Right renal pelvis (tissue), 4 donors: ENCODE data around the gene TP53BP1. TPM values are rescaled to one million over a fixed set of nuclear protein-coding genes. Genes with fewer than 3 reads are reported as not detected.
"Not testable (repeated sequence)": the region's sequence is repeated elsewhere in the genome, so short reads cannot be mapped to it uniquely, and the experiment has no call there.

Source experiments
- DNase-seq, 4 donors: peaks; one replicate each; pipeline ENCODE4 v3.0.0-alpha.2; 2013; ENCODE audit warnings: low read depth in 4 of 4, low spot score in 3 of 4, missing footprints in 1 of 4
- polyA plus RNA-seq, 4 donors: library from polyadenylated mRNA; unstranded; fragments of 120-200 nt; gene quantifications; one replicate each; pipeline ENCODE4 v1.2.1, GENCODE V29; 2013; ENCODE audit not compliant: insufficient read length in 4 of 4

TP53BP1 gene
- polyA plus RNA-seq, 4 donors, result 67.7 to 78.1 (median 72.6) TPM

DNA sequence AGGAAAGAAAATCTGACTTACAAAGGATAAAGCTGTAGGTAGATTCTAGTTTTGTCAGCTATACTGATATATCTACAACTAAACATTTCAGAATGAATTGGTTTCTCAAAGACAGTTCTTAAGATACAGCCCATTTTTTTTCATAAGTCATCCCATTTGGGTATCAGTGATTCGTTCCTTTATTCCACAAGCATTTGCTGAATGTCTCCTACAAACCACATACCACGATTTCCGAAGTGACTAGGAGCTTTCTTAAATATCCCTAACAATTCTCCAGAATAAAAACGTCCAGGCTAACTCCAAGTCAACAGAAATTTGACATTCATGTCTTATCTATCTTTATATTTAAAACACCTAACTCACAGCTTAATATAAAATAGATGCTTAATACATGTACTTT is 59.8 kb downstream of the TP53BP1 start:
- no peak for DNase-seq

DNA sequence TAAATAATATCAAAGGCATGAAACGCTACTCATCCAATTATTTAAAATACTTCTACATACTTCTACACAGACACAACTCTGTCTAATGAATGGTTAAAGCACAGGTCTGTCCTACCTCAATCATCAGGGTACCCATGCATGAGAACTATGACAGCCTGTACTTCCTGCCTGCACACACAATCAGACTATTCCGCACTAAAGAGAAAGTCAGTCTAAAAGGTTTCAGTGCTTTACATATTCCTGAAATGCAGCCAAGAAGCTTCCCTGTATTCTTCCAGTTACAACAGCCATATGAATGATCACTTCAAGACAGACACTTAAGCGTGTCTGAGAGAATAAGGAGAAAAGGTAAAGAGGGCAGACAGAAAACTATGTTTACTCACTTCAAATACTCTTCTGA is 63.3 kb downstream of the TP53BP1 start:
- DNase-seq, result no peak

DNA sequence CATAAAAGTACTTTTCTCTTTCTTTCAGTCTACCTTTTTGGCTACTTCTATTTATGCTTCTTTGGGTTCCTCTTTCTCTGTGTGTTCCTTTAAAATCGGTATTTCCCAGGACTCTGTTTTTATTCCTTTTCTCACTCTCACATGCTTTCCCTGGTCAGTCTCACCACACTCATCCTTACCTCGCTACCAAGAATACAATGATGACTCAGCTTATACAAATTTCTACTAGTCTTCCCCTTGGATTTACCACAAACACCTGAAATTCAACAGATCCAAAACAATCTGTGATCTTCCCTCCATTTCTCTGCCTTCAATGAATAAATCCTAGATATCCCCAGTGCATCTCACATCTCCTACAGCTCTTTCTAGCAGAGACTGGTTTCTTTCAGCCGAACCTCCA is 69.2 kb downstream of the TP53BP1 start:
- no peak for DNase-seq

DNA sequence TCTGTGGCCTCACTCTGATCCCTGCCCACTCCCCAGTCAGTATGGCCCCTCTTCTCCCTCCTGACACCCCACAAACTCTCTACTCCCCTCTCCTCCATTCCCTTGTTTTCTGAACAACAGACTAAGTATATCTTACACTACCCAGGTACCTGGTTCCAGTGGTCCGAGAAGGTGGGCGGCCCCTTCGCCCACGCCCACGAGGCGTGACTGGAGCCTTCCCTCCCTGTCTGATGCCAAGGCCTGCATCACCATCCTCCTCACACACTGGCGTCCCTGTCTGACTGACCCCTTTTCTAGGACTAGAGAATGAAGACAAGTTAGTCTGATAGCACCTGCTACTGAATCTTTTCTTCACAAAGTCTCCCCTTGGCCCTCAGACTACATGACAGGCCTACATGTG is 72.1 kb downstream of the TP53BP1 start:
- no peak for DNase-seq

DNA sequence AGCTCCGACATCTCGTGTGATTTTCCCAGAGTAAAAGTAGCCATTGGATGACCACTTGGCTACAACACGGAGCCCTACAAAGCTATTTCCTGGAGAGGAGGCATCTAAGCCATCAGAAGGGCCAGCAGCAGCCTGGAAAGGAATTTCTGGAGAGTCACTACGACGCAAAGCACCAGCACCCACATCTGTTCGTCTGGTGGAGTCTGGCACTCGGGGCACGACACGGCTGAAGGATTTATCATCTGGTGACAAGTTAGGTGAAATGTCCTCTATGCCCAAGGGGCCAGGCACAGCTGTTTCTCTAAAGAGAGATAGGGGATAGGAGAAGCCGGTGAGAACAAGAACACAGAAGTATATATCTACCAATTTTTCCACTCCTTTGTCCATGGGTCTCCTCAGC is 72.5 kb downstream of the TP53BP1 start:
- no peak for DNase-seq

DNA sequence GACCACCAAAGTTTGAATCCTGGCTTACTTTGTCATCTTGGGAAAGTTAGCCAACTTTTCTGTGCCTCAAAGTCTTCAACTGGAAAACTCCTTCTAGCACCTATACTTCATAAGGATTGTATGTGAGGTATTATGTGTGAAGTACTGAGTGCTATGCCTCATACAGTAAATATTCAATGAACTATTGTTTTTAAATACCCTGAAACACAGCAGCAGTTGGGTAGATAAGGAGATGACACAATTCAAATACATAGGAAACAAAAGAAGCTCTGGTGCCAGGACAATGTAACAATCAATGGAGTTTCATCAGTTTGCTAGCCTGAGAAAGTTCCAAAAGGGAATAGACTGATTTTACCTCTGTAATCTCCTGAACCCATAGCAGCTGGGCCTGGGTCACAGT is 78.8 kb downstream of the TP53BP1 start:
- DNase-seq, result no peak

DNA sequence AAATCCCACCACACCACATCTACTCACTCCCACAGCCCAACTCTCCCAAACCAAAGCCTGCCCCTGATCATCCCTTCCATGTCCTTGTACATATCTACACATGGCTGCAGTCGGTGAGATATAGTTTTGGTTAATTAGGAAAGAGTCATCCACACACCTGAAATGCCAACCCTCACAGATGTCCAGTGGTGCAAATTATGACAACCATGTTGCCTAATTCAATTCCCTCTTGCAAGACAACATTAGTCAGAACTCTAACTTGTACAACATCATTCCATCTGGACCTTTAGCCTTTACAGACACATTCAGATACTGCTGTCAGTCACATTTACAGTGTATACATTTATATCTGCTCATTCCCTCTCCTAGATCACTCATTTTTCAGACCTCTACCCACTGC is 80.9 kb downstream of the TP53BP1 start:
- no peak for DNase-seq

DNA sequence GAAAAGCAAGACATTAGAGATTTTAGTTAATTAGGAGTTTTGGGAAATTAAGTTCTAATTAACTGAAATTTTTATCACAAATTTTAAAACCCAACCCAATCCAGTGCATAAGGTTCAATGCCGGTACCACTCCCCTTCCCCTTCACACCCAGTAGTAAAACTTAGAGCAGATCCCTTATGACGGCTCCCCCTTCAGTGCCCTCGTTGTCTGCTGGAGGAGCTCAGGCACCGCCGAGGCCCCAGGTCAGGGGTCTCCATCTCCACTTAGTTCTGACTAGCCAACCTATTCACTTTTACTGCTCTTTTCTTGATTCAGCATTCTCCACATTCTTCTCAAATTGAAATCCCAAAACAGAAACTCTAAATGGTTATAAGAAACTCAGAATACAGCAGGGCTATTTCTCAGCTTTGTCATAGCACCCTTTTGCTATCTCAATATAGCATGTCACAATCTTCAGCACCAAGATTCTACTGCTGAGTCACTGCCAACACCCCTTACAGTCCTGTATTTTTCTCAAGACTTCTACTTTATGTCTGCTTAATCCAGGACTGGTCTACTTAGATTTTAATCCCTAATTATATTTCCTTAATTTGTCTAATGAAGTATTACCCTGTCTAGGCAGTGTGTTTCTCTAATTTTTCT is 82.3 kb downstream of the TP53BP1 start:
- DNase-seq, result no peak

DNA sequence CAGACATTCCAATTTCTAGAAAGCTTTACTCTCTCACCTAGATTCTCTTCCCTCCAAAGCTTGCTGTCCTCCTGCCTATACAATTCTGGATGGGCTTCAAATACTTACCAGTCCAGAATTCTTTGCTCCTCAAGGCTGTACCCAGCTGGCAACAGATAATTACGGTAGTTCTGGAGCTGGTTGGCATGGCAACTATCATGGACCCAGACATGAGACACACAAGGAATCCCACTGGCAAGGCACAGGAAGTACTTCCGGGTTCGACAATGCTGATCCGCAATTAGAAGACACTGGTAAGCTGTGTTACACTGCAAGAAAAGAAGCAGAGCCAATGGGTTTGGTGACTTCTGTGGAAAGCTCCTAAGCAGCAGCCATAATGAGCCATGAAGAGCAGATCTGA is 84.2 kb downstream of the TP53BP1 start:
- DNase-seq, result no peak

DNA sequence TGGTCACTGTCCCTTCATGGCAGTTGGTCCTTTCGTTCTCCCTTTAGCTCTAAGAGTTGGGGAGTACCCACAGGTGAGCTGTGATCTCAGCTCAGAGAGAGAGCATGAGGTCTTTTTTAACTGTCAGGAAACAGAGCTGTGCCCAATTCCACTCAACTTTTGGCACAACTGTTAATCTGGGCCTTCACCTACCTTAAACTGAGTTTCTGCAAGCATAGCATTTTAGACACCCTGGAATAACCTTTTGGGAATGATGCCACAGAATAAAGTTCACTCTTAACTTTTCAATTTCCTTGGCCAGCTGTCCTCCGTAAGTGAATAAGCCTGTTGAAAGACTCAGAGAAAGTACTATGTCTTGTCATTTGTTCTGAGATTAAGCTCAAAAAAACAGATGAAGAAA is 86.1 kb downstream of the TP53BP1 start:
- no peak for DNase-seq

DNA sequence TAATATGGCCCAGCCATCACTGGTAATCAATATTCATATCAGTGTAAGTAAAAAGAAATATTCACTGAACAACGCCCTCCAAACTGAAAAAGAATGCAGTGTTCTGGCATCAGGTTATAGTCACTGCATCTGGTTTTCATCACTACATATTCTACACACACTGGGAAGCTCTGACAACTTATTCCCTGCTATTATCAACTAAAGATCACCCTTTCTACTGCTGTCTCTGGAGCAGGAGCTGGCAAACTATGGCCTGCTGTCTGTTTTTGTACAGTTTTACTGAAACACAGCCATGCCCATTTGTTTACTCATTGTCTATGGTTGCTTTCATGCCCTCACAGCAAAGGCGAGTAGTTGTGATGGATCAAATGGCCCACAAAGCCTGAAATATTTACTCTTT is 86.8 kb downstream of the TP53BP1 start:
- no peak for DNase-seq

DNA sequence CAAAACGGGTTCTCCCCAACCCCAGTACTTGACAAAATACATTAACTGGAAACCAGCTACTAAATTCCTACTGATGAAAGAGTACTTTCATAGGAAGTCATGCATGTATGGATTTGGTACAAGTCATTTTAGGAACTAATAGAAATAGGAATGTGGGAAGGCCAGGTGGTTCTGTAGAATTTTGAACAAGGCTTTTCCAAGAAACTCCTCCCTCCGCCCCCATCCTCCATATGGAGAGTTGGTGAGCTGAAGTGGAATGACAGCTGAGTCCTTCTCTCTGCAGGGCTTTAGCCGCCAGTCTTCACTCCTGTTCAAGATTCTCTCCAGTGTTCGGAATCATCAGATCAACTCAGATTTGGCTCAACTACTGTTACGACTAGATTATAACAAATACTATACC is 88.8 kb downstream of the TP53BP1 start:
- no peak for DNase-seq

DNA sequence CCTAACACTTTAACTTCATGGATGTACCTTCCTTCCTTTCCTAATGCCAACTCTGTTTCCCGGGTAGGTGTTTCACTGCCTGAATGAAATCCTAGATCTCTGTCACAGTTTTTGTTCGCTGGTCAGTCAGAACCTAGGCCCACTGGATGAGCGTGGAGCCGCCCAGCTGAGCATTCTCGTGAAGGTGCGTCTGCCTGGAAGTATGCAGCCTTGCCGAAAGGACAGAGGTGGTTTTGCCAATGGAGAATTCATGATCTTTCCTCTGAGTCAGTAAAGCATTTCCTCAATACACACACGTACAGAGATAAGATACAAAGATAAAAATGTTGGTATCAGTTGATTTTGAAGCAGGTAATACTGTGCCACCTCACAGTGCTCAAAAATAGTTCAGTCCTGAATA is 89.3 kb downstream of the TP53BP1 start:
- no peak for DNase-seq

DNA sequence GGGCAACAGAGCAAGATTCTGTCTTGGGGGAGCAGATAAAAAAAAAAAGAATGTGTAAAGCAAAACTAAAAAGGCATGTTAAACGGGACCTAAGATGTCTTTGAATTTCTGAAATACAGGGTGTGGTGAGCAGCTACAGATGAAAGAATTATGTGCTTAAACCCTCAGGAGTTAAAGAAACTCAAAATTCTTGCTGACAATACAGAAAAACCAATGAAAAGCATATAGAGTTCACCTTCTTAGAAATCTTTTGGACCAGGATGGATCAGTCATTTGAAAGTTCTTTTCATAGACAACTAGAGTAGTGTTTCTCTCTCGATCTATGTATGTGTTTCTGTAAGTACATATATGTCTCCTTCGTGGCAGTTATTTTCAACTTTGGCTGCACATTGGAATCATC is 90.7 kb downstream of the TP53BP1 start:
- DNase-seq, result no peak

DNA sequence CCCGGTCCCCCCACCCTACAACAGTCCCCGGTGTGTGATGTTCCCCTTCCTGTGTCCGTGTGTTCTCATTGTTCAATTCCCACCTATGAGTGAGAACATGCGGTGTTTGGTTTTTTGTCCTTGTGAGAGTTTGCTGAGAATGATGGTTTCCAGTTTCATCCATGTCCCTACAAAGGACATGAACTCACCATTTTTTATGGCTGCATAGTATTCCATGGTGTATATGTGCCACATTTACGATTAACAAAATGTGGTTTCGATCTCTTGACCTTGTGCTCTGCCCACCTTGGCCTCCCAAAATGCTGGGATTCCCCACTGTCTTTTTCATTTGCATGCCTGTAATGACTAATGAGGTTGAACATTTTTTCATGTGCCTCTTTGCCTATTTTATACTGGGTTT is 99.4 kb downstream of the TP53BP1 start:
- DNase-seq, result not testable (repeated sequence)

DNA sequence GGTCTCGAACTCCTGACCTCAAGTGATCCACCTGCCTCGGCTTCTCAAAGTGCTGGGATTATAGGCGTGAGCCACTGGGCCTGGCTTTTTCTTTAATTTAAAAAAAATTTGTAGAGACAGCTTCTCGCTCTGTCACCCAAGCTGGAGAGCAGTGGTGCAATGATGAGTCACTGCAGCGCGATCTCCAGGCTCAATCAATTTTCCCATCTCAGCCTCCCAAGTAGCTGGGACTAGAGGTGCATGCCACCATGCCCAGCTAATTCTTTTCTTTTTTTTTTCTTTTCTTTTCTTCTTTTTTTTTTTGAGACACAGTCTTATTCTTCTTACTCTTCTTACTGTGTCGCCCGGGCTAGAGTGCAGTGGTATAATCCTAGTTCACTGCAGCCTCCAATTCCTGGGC is 102.2 kb downstream of the TP53BP1 start:
- DNase-seq, result no peak

DNA sequence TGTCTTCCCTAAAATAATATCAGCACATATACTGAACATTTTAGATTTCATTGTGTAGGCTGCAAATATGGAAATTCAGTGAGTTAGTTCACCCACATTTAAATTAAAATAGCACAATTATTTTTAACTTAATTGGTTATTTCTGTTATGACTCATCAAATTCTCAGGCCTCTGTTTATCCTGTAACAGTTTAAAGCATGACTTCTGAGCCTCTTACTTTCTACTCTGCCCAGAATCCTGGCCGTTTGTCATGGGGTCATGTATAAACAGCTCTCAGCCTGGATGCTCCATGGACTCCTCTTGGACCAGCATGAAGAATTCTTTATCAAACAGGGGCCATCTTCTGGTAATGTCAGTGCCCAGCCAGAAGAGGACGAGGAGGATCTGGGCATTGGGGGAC is 109.9 kb downstream of the TP53BP1 start:
- no peak for DNase-seq

DNA sequence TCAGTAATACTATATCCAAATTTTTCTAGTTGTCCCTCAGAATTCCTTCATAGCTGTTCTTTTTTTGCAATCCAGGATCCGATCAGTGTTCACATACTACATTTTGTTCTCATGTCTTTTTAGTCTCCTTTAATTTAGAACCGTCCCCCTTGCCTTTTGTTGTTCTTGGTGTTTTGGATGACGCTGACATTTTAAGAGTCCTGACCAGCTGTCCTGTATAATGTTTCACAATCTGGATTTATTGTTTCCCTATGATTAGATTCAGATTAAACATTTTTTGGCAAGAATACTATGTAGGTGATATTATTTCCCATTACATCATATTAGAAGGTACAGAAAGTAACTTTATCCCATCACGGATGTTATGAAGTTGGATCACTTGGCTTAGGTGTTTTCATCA is 110.6 kb downstream of the TP53BP1 start:
- DNase-seq, result no peak

DNA sequence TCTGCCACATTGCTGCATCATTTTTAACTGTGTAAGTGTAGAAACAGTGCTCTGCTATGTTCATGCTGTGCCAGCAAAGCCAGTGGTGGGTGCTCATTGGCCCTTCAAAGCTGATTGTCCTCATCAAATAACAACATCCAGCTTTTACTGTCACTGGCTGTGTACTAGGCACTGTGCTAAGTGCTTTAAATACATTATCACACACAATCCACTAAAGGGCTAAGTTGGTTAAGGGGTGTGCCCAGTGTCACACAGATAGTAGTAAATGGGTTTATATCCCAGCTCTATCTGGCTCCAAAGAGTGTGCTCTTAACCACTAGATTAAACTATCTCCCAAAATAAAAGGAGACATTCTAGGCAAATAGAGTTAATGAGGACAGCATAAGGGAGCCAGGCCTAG is 114.4 kb downstream of the TP53BP1 start:
- DNase-seq, result no peak

DNA sequence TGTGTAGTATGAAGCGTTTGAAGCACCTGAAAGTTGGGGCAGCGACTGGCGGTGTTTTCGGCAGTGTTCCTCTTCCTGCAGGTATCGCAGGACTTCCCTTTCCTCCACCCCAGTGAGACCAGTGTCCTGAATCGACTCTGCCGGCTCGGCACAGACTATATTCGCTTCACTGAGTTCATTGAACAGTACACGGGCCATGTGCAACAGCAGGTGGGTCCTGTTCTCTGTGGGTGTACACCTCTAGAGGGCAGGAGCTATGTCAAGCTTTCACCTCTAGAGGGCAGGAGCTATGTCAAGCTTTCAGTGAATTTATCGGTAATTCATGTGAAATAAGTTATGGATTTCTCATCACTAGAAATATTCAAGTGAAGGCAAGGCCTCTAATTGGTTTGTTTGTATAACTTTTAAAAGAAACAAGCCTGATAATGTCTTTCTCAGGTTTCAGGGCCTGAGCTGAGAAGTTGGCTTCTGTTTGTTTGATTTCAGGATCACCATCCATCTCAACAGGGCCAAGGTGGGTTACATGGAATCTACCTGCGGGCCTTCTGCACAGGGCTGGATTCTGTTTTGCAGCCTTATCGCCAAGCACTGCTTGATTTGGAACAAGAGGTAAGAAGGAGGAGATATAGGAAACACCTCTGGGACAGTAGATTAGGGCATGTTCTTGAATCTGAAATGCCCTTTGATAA is 116.8 kb downstream of the TP53BP1 start:
- DNase-seq, result no peak

DNA sequence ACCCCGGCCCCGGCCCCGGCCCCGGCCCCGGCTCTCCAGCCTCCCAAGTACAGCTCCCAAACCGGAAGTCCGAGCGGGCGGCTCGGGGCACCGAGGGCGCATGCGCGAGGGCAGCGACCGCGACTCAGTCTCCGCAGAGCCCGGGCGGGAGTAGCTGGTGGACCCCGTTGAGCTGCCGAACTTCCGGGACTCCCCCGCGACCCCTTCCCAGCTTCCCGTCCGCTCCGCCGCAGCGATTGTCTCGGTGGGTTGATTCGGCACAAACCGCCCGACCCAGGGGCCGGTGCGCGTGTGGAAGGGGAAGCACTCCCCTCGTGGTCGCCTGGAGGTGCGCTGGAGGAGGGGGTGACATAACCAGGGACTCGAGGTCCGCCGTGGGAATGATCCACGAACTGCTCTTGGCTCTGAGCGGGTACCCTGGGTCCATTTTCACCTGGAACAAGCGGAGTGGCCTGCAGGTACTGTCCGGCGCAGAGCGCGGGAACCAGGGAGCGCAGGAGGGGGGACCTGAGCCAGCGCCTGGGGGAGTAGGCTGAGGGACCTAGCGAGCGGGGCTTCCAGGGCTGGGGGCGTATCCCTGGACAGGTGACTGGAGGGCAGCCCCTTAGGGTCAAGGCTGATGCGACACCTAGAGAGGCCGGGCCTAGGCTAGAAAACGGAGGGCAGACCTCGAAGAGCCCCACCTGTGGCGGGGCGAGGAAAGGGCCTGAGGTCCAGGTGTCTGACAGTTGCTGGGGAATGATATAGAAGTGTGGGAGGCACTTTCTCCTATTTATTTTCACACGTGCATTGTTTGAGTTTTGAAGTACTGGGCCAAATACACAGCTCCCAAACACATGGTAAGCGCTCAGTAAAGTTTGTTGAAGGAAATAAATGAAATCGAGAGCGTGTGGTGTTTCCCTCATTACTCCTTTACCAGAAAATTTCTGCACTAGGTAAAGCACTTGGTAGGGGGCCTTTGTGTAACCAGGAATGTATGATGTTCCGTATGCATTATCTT is 121.7 kb downstream of the TP53BP1 start, which contains the start of the genes TUBGCP4 and ZSCAN29:
Gene TUBGCP4 (plus strand): TSS at position 127 of the 1,000 bp plus-strand sequence. CDS start 254 bp downstream, at position 381.
Gene ZSCAN29 (minus strand): TSS at position 69 of the 1,000 bp plus-strand sequence. CDS start 1,130 bp downstream, outside the sequence.
- DNase-seq, result peak; percentile 60 to 72 (median 70)
